PC-3 (cell line): ENCODE measurements around the gene EPB41L3. TPM values are rescaled to one million over a fixed set of nuclear protein-coding genes. Genes with fewer than 3 reads are reported as not detected.

Experiments
- ATAC-seq: fragments of 200-7000 bp; cut with Tn5 transposase; 2 replicates; pipeline ENCODE4 v1.9.1; 2020; ENCODE audit warnings: mild to moderate bottlenecking, moderate library complexity
- BruUV-seq: library from RNA; stranded (reverse); fragments of 400-500 nt; replicated peaks from 2 replicates; lab custom pipeline; 2021; lab: Mats Ljungman, UMichigan
- CTCF ChIA-PET: fragments of 300-600 bp; sonication (Branson Sonifier 250); formaldehyde crosslinking; loops from one replicate; lab custom pipeline; 2022; ENCODE audit warnings: antibody characterized with exemption; lab: Charles Lee
- POLR2A ChIA-PET: fragments of 300-600 bp; sonication (Branson Sonifier 250); formaldehyde crosslinking; loops from one replicate; lab custom pipeline; 2022; ENCODE audit warnings: antibody characterized with exemption; ENCODE audit not compliant: unreplicated experiment; lab: Charles Lee
- DNase-seq: peaks from one replicate; pipeline ENCODE4 v3.0.0-alpha.2; 2015
- H2AFZ ChIP-seq: fragments of 300-600 bp; sonication (generic); 2 replicates; pipeline ENCODE4 v1.6.0; 2016; ENCODE audit warnings: antibody characterized with exemption, low read length
- H3F3A ChIP-seq: fragments of 300-600 bp; sonication (generic); one replicate; pipeline ENCODE4 v1.6.0; 2017; ENCODE audit warnings: antibody characterized with exemption, low read length, control low read depth, mild to moderate bottlenecking; ENCODE audit not compliant: unreplicated experiment
- H3K27ac ChIP-seq: fragments of 300-600 bp; sonication (generic); 2 replicates; pipeline ENCODE4 v1.5.1; 2016; ENCODE audit warnings: mild to moderate bottlenecking, low read length
- H3K27me3 ChIP-seq: fragments of 300-600 bp; sonication (generic); 2 replicates; pipeline ENCODE4 v1.6.1; 2016; ENCODE audit warnings: low read length, mixed read lengths
- H3K36me3 ChIP-seq: fragments of 300-600 bp; sonication (generic); 2 replicates; pipeline ENCODE4 v1.6.1; 2016; ENCODE audit warnings: low read depth, mixed run types, low read length, mixed read lengths
- H3K4me1 ChIP-seq: fragments of 300-600 bp; sonication (generic); 2 replicates; pipeline ENCODE4 v1.5.1; 2016; ENCODE audit warnings: low read length; ENCODE audit not compliant: insufficient read depth
- H3K4me2 ChIP-seq: fragments of 300-600 bp; sonication (generic); 2 replicates; pipeline ENCODE4 v1.6.0; 2016; ENCODE audit warnings: low read length
- H3K4me3 ChIP-seq: fragments of 300-600 bp; sonication (generic); 2 replicates; pipeline ENCODE4 v1.5.1; 2016; ENCODE audit warnings: mild to moderate bottlenecking, low read length, mixed read lengths
- H3K79me2 ChIP-seq: fragments of 300-600 bp; sonication (generic); 2 replicates; pipeline ENCODE4 v1.6.1; 2017; ENCODE audit warnings: low read length, mixed read lengths
- H3K9ac ChIP-seq: fragments of 300-600 bp; sonication (generic); 2 replicates; pipeline ENCODE4 v1.6.0; 2016; ENCODE audit warnings: mild to moderate bottlenecking, low read length
- H3K9me2 ChIP-seq: fragments of 300-600 bp; sonication (generic); replicated peaks from 2 replicates; pipeline ENCODE4 v1.6.1; 2016; ENCODE audit warnings: mixed run types, low read length, mixed read lengths
- H3K9me3 ChIP-seq: fragments of 300-600 bp; sonication (generic); 2 replicates; pipeline ENCODE4 v1.6.1; 2016; ENCODE audit warnings: low read length, mixed read lengths
- H4K20me1 ChIP-seq: fragments of 300-600 bp; sonication (generic); 2 replicates; pipeline ENCODE4 v1.6.1; 2016; ENCODE audit warnings: low read length, mixed read lengths
- EZH2 ChIP-seq: fragments of 300-600 bp; sonication (generic); IDR thresholded peaks from one replicate; pipeline ENCODE4 v1.6.1; 2017; ENCODE audit warnings: antibody characterized with exemption, mild to moderate bottlenecking, low read length; ENCODE audit not compliant: unreplicated experiment
- EZH2phosphoT487 ChIP-seq: fragments of 300-600 bp; sonication (generic); IDR thresholded peaks from 2 replicates; pipeline ENCODE4 v1.6.1; 2018; ENCODE audit warnings: mild to moderate bottlenecking, antibody characterized with exemption, low read length, borderline replicate concordance
- intact Hi-C: fragments of 100-400 bp; cut with micrococcal nuclease; formaldehyde crosslinking; loops from 2 replicates; pipeline ENCODE4 v1.9.0; 2023
- total RNA-seq: library from RNA; depleted of rRNA; stranded (reverse); fragments of >200 nt; gene quantifications from 2 replicates; pipeline ENCODE4 v1.2.3, GENCODE V29; 2014
- TF ChIP-seq, protein P1 (sequence below): fragments of 300-600 bp; sonication (generic); conservative IDR thresholded peaks from 2 replicates; pipeline ENCODE4 v1.5.1; 2017; ENCODE audit warnings: antibody characterized with exemption, low read depth, mild to moderate bottlenecking, low read length

EPB41L3 gene
- total RNA-seq, 1 experiment from 2014 or later: 39.5 TPM

DNA sequence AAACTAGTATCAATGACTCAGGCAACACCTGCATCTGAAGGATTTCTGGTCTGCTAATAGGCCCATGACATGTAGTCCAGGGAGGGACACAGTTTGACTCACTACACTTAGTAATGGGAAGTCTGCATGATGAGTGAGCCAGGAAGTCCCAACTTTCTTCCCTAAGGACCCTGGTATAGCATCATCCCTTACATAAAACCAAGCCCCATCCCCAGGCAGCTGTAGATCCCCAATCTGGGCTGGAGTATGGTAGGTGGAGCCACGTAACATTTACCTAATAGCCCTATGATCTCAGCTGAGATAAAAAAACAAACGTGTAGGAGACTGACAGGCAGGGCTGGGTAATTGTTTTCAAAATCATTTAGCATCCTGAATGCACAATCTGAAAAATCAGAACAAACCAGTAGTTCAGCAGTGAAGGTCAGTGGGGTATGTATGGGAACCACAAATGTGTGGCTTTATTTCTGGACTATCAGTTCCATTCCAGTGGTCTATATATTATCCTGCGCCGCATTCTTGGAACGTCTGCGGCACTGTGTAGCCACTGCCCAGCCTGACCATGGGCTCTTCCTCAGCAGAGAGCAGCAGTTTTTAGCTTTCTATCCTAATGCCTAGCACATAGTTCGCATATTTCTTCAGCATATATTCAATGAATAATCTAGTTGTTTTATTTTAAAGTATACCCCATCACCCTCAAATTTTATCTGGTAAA, 33.5 kb downstream of the EPB41L3 start:
- no peak overlapping the region for H3K9ac ChIP-seq

DNA sequence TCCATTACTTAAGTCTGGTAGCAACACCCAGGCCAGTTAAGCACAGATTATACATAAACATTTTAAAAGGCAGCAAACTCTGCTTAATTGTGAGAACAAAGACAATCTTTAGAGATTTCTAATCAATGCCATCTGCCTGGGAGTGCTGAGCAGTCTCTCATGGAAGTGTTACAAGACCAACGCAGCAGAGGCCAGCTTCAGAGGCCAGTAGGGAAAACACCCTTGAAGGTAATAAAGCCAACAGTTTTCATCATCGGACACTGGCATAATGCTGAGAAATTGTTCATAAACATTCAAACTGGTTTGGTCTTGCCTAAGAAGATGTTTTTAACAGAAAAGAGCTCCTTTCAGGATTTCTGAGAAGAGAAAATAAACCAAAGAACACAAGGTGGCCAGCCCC, 35.0 kb downstream of the EPB41L3 start:
- ATAC-seq (no peak), DNase-seq (no peak)
- TF ChIP-seq EZH2 (no peak), EZH2phosphoT487 (no peak)
- TF ChIP-seq, protein P1, sequence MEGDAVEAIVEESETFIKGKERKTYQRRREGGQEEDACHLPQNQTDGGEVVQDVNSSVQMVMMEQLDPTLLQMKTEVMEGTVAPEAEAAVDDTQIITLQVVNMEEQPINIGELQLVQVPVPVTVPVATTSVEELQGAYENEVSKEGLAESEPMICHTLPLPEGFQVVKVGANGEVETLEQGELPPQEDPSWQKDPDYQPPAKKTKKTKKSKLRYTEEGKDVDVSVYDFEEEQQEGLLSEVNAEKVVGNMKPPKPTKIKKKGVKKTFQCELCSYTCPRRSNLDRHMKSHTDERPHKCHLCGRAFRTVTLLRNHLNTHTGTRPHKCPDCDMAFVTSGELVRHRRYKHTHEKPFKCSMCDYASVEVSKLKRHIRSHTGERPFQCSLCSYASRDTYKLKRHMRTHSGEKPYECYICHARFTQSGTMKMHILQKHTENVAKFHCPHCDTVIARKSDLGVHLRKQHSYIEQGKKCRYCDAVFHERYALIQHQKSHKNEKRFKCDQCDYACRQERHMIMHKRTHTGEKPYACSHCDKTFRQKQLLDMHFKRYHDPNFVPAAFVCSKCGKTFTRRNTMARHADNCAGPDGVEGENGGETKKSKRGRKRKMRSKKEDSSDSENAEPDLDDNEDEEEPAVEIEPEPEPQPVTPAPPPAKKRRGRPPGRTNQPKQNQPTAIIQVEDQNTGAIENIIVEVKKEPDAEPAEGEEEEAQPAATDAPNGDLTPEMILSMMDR: no peak
- Histone ChIP-seq H3K36me3 (no peaks in the 10 kb centered on the region), H2AFZ (no peak overlapping the region), H3K9me2 (no peaks in the 10 kb centered on the region), H3K4me1 (no peaks in the 10 kb centered on the region), H3K27ac (no peak overlapping the region), H3K9ac (no peak overlapping the region), H3K9me3 (no peaks in the 10 kb centered on the region), H3K4me2 (no peak overlapping the region), H3K79me2 (peaks cover 8% of the 10 kb centered on the region; the same call in 1 of the 2 replicates), H3K27me3 (no peaks in the 10 kb centered on the region), H3F3A (no peaks in the 10 kb centered on the region), H4K20me1 (no peaks in the 10 kb centered on the region), H3K4me3 (no peak overlapping the region)
- ChIA-PET POLR2A (no interaction called here), CTCF (no interaction called here)
- intact Hi-C loops: no loop called here
- BruUV-seq: no TSS peak

More for the DNA sequence above, 33.5 kb downstream of the EPB41L3 start:
- ChIA-PET POLR2A (no interaction called here), CTCF (no interaction called here)
- Histone ChIP-seq H2AFZ (no peak overlapping the region), H3K9me3 (no peaks in the 10 kb centered on the region), H3K79me2 (peaks cover 12% of the 10 kb centered on the region), H3K27me3 (no peaks in the 10 kb centered on the region), H3K4me1 (no peaks in the 10 kb centered on the region), H3F3A (no peaks in the 10 kb centered on the region), H3K9me2 (no peaks in the 10 kb centered on the region), H4K20me1 (no peaks in the 10 kb centered on the region), H3K36me3 (no peaks in the 10 kb centered on the region), H3K27ac (no peak overlapping the region), H3K4me2 (no peak overlapping the region), H3K4me3 (no peak overlapping the region)
- ATAC-seq (peak; percentile 38; the same call in 1 of the 2 replicates), DNase-seq (peak; percentile 17)
- no TSS peak for BruUV-seq
- TF ChIP-seq EZH2 (no peak), EZH2phosphoT487 (no peak)
- TF ChIP-seq, protein P1: no peak
- intact Hi-C loops: no loop called here

DNA sequence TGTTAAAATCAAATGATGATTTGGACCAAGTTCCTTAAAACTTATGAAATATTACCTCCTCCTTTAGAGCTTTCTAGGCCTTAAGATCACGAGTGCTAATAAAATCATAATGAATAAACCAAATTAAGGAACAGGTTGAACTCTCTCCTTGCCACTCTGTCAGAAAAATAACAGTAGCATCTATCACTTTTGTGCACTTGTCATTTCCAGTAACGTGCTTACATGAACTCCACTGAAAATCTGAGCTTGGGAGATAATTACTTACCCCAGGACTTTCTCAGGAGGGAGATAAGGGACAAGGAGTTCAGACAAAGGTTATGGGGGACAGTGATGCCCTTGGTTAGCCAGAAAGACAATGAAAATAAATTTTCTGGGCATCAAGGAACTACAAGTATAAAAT, 36.0 kb downstream of the EPB41L3 start:
- H3F3A ChIP-seq: no peaks in the 10 kb centered on the region
- no peak overlapping the region for H3K27ac ChIP-seq
- intact Hi-C loops: no loop called here
- no peaks in the 10 kb centered on the region for H3K4me1 ChIP-seq
- H3K79me2 ChIP-seq: peaks cover 8% of the 10 kb centered on the region; the same call in 1 of the 2 replicates
- no TSS peak for BruUV-seq
- no peak overlapping the region for H3K4me3 ChIP-seq
- no peak overlapping the region for H3K4me2 ChIP-seq
- H3K9me3 ChIP-seq: no peaks in the 10 kb centered on the region
- POLR2A ChIA-PET: no interaction called here
- H3K9ac ChIP-seq: no peak overlapping the region
- DNase-seq: no peak
- no peaks in the 10 kb centered on the region for H3K9me2 ChIP-seq
- H3K36me3 ChIP-seq: no peaks in the 10 kb centered on the region
- CTCF ChIA-PET: no interaction called here
- H4K20me1 ChIP-seq: no peaks in the 10 kb centered on the region
- no peak for ATAC-seq
- no peaks in the 10 kb centered on the region for H3K27me3 ChIP-seq
- H2AFZ ChIP-seq: no peak overlapping the region
- TF ChIP-seq EZH2 (no peak), EZH2phosphoT487 (no peak)
- TF ChIP-seq, protein P1: no peak
